ENCODE data around the gene GCLM. TPM values are rescaled to one million over a fixed set of nuclear protein-coding genes. Genes with fewer than 3 reads are reported as not detected.
A peak's percentile ranks its signal among the peaks of the same experiment; 100 is the strongest.

Gene GCLM
- total and polyA plus RNA-seq, 9 of the 15 experiments (the other 6 are each of a cell fraction or from before 2014, with no cell fraction given): 9.3 to 71.6 (median 24.5) TPM

DNA sequence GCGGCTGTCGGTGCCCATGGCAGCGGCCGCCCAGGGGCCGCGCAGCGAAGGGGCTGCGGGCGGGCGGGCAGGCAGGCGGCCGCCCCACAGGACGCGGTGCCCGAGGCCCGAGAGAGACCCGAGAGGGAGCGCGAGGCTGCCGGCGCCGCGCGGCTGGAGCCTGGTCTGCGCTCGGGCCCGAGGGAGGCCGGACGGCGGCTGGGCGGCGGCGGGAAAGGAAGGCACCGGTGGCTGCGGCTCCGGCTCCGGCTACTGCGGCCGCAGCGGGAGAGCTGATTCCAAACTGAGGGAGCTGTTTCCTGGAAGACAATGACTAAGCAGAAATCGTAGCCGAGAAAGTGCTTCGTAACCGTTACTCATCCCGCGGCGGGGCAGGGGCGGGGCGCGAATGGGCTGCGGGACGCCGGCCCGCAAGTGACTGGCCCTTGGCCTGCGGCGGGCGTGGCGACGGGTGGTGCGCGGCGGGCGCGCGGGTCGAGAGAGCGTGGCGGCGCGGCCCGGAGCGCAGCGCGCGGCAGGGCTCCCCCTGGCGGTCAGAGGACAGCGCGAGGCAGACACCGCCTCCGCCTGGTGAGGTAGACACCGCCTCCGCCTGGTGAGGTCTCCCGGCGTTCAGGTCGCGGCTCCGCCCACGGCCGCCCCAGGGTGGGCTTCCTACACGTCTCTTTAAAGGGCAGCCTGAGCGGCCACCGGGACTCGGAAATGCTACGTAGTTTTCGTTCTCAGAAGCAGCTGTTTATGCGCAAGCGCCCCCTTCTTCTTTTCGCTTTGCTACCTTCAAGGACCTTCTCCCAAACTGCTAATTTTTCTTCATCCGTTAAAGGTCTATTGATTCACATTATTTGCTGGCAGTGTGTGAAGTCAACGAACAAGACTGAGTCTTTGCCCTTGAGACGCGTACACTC, at the start of gene GCLM (continued):
- TF ChIP-seq, protein P1, sequence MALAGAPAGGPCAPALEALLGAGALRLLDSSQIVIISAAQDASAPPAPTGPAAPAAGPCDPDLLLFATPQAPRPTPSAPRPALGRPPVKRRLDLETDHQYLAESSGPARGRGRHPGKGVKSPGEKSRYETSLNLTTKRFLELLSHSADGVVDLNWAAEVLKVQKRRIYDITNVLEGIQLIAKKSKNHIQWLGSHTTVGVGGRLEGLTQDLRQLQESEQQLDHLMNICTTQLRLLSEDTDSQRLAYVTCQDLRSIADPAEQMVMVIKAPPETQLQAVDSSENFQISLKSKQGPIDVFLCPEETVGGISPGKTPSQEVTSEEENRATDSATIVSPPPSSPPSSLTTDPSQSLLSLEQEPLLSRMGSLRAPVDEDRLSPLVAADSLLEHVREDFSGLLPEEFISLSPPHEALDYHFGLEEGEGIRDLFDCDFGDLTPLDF (CRISPR knock-in tag; IDR thresholded peaks at IDR 0.05): no peak
- TF ChIP-seq DPF2 (IDR thresholded peaks at IDR 0.05): peak; percentile 65; the same call in 1 of the 2 replicates
- TF ChIP-seq, protein P2, sequence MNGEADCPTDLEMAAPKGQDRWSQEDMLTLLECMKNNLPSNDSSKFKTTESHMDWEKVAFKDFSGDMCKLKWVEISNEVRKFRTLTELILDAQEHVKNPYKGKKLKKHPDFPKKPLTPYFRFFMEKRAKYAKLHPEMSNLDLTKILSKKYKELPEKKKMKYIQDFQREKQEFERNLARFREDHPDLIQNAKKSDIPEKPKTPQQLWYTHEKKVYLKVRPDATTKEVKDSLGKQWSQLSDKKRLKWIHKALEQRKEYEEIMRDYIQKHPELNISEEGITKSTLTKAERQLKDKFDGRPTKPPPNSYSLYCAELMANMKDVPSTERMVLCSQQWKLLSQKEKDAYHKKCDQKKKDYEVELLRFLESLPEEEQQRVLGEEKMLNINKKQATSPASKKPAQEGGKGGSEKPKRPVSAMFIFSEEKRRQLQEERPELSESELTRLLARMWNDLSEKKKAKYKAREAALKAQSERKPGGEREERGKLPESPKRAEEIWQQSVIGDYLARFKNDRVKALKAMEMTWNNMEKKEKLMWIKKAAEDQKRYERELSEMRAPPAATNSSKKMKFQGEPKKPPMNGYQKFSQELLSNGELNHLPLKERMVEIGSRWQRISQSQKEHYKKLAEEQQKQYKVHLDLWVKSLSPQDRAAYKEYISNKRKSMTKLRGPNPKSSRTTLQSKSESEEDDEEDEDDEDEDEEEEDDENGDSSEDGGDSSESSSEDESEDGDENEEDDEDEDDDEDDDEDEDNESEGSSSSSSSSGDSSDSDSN (IDR thresholded peaks at IDR 0.05; ENCODE audit: borderline replicate concordance in 1 of 2, low read depth in 2 of 2, low read length in 2 of 2): peak; percentile 88 to 98; a peak in 3 of 4 replicates
- TF ChIP-seq PTTG1 (tag; IDR thresholded peaks at IDR 0.05; ENCODE audit: low read depth): no peak
- TF ChIP-seq ZNF217 (CRISPR knock-in tag; IDR thresholded peaks at IDR 0.05): no peak
- TF ChIP-seq, protein P3, sequence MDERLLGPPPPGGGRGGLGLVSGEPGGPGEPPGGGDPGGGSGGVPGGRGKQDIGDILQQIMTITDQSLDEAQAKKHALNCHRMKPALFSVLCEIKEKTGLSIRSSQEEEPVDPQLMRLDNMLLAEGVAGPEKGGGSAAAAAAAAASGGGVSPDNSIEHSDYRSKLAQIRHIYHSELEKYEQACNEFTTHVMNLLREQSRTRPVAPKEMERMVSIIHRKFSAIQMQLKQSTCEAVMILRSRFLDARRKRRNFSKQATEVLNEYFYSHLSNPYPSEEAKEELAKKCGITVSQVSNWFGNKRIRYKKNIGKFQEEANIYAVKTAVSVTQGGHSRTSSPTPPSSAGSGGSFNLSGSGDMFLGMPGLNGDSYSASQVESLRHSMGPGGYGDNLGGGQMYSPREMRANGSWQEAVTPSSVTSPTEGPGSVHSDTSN (CRISPR knock-in tag; IDR thresholded peaks at IDR 0.05; ENCODE audit: low read depth): no peak
- TF ChIP-seq, protein P3 (tag; conservative IDR thresholded peaks at IDR 0.05; ENCODE audit: low read depth): no peak
- no peak for TF ChIP-seq ZNF212 (CRISPR knock-in tag; IDR thresholded peaks at IDR 0.05)
- TF ChIP-seq JUNB (CRISPR knock-in tag; conservative IDR thresholded peaks at IDR 0.05): no peak
- TF ChIP-seq SAP30 (IDR thresholded peaks at IDR 0.05; ENCODE audit: borderline replicate concordance, insufficient read depth, low read depth, low read length, poor library complexity, severe bottlenecking): no peak
- no peak for TF ChIP-seq FOXP1 (CRISPR knock-in tag; IDR thresholded peaks at IDR 0.05)
- TF ChIP-seq, protein P4, sequence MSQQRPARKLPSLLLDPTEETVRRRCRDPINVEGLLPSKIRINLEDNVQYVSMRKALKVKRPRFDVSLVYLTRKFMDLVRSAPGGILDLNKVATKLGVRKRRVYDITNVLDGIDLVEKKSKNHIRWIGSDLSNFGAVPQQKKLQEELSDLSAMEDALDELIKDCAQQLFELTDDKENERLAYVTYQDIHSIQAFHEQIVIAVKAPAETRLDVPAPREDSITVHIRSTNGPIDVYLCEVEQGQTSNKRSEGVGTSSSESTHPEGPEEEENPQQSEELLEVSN (IDR thresholded peaks at IDR 0.05; ENCODE audit: borderline replicate concordance in 1 of 2, extremely low read depth in 1 of 2, insufficient read depth in 1 of 2, insufficient read length in 1 of 2, low read depth in 1 of 2, low read length in 1 of 2, poor library complexity in 1 of 2, severe bottlenecking in 1 of 2): peak; percentile 84 to 88
- no peak for TF ChIP-seq PCBP2 (IDR thresholded peaks at IDR 0.05; ENCODE audit: low read depth, low read length, poor library complexity, severe bottlenecking)

Measured in K562 (cell line).